ENCODE measurements around the gene MACROH2A2. TPM values are rescaled to one million over a fixed set of nuclear protein-coding genes. Genes with fewer than 3 reads are reported as not detected.
"Not testable (repeated sequence)": the region's sequence is repeated elsewhere in the genome, so short reads cannot be mapped to it uniquely, and the experiment has no call there.

MACROH2A2 gene
- total RNA-seq, 1 experiment from 2014 or later: 47.4 TPM

DNA sequence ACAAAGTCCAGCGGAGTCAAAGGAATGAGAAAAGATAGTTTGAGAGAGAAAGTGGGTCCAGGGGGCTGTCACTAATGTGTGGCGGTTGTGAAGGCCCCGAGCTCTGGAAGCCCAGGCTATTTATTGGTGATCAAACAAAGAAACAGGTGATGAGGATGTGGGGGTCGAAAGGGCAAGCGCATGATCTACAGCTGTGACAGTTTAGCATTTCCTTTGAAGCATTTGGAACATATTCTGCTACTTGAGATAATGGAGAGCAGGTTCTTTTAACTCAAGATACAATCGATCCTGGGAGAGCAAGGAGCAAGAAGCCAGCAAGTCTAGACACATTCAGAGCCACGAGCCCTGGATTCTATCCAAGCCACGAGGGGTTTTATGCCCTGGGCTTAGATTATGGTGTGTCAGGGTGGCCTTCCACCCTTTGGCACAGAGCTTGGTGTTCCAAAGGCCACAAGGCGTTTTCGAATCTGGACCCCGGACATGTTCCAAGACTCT lies 48.5 kb downstream of the MACROH2A2 start:
- DNase-seq; H3K4me3 ChIP-seq (ENCODE audit: insufficient read depth, low read depth, low read length); H3K36me3 ChIP-seq (replicated peaks; ENCODE audit: control insufficient read depth, insufficient read depth, low read length): not testable (repeated sequence)

DNA sequence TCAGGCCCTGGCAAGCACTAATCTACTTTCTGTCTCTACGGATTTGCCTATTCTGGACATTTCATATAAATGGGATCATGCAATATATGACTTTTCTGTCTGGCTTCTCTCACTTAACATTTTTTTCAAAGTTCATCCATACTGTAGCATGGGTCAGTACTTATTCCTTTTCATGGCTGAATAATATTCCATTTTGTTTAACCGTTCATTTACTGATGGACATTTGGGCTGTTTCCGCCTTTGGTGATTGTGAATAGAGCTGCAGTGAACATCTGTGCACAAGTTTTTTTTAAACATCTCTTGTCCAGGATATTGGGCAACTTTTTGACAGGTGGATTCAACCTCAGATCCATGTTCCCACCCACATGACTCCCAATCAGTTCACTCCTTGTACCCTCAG lies 49.0 kb downstream of the MACROH2A2 start:
- no peak for DNase-seq
- Histone ChIP-seq H3K4me3 (ENCODE audit: insufficient read depth, low read depth, low read length) (no peak overlapping the region), H3K36me3 (replicated peaks; ENCODE audit: control insufficient read depth, insufficient read depth, low read length) (no peaks in the 10 kb centered on the region), H3K27me3 (ENCODE audit: control insufficient read depth, insufficient read depth, low read length) (no peaks in the 10 kb centered on the region)

More for the DNA sequence above, 48.5 kb downstream of the MACROH2A2 start:
- not testable (repeated sequence) for H3K27me3 ChIP-seq (ENCODE audit: control insufficient read depth, insufficient read depth, low read length)

DNA sequence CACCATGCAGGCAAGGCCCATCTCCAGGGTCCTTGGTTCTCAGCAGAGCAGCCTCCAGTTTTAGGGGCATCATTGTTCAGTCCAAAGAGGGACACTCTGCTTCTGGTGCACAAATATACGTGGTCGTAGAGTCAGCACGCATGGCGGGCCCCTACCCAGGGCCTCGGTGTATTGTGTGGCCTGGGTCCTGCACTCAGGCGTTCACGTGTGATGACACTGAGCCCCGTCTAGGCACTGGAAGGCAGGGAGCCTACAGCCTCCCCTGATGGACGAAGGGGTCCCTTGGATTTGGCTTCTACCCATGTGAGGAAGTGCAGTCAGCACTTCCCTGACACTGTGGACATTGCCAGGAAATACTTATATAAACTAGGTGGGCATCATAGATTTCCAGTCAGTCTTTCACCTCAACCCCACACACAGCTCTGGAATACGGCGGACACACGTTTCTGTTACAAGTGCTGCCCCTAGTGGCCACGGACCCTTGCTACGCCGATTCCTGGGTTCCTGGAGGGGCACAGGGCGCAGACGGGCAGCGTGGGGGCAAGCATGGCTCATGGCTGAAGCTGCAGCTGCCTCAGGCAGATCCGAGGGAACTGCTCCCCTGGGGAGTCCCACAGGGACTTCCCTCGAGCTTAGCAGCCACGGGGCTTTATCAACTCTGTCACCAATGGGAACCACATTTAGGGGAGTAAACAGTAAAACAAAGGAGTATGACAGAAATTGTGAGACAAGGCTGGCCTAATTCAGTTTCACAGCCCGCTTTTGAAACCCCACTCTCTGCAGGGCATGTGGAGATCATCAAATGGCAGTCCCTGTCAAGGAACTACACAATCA lies 54.5 kb downstream of the MACROH2A2 start:
- Histone ChIP-seq H3K36me3 (replicated peaks; ENCODE audit: control insufficient read depth, insufficient read depth, low read length) (no peaks in the 10 kb centered on the region), H3K4me3 (ENCODE audit: insufficient read depth, low read depth, low read length) (no peak overlapping the region)
- peak; percentile 87 for DNase-seq

DNA sequence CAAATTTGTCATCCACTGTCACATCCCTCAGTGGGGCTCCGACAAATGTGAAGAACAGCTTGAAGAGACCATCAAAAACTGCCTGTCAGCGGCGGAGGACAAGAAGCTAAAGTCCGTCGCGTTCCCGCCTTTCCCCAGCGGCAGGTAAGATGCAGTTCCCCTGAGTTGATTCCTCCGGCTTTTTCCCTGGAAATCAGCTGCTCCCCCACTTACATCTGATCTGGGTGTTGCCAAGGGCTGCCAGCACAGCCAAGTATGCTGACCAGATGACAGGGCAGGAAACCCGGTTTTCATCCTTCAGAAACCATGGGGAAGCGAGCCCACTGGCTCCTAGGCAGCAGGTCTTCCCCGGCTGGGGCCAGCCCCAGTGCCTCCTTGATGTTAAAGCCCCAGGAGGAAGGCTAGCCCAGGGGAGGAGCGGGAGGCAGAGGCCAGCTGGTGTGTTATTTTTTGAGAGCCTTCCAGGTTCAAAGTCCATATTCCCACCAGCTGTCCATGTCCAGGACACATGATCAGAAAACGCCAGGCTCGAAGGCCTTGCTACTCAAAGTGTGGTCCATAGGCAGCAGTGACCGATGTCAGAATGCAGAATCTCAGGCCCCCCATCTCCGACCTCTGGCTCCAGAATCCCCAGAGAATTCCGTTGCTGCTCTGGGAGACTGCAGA lies 56.6 kb downstream of the MACROH2A2 start:
- DNase-seq: no peak
- no peak overlapping the region for H3K4me3 ChIP-seq (ENCODE audit: insufficient read depth, low read depth, low read length)
- H3K27me3 ChIP-seq (ENCODE audit: control insufficient read depth, insufficient read depth, low read length): no peaks in the 10 kb centered on the region
- no peaks in the 10 kb centered on the region; the same call in 1 of the 2 replicates for H3K36me3 ChIP-seq (replicated peaks; ENCODE audit: control insufficient read depth, insufficient read depth, low read length)

More for the DNA sequence above, 54.5 kb downstream of the MACROH2A2 start:
- H3K27me3 ChIP-seq (ENCODE audit: control insufficient read depth, insufficient read depth, low read length): no peaks in the 10 kb centered on the region

DNA sequence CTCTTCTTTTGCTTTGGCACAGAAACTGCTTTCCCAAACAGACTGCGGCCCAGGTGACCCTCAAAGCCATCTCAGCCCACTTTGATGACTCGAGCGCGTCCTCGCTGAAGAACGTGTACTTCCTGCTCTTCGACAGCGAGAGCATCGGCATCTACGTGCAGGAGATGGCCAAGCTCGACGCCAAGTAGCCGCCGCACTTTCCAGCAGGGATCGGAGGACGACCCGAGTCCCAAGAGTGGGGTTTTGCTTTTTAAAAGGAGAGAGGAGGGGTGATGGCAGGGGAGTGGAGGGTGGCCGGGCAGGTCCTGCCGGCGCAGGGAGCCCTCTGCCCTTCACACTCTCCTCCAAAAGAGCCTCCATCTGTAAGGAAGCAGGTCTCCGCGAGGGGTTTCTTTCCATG lies 58.9 kb downstream of the MACROH2A2 start:
- H3K4me3 ChIP-seq (ENCODE audit: insufficient read depth, low read depth, low read length): no peak overlapping the region
- DNase-seq: no peak
- no peaks in the 10 kb centered on the region; the same call in none of the 2 replicates for H3K36me3 ChIP-seq (replicated peaks; ENCODE audit: control insufficient read depth, insufficient read depth, low read length)
- H3K27me3 ChIP-seq (ENCODE audit: control insufficient read depth, insufficient read depth, low read length): no peaks in the 10 kb centered on the region

DNA sequence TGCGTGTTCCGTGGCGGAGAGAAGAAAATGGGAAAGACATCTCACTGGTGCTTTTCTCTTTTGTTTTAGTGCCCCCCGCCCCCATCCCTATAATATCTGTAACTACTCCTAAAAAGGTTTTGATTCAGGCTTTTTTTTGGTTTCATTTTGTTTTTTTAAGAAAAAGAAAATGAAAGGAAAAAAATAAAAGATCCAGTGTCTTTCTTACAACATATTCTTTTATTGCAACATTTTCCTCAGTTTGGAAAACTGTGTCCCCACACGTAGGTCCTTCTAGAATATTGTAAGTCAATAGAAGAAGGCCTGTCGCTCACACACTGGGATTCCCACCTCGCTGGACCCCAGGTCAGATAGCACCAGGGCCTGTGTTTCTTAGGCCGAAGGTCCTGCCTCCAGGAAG lies 59.4 kb downstream of the MACROH2A2 start:
- DNase-seq: no peak
- Histone ChIP-seq H3K4me3 (ENCODE audit: insufficient read depth, low read depth, low read length) (no peak overlapping the region), H3K36me3 (replicated peaks; ENCODE audit: control insufficient read depth, insufficient read depth, low read length) (no peaks in the 10 kb centered on the region; the same call in none of the 2 replicates), H3K27me3 (ENCODE audit: control insufficient read depth, insufficient read depth, low read length) (no peaks in the 10 kb centered on the region)

DNA sequence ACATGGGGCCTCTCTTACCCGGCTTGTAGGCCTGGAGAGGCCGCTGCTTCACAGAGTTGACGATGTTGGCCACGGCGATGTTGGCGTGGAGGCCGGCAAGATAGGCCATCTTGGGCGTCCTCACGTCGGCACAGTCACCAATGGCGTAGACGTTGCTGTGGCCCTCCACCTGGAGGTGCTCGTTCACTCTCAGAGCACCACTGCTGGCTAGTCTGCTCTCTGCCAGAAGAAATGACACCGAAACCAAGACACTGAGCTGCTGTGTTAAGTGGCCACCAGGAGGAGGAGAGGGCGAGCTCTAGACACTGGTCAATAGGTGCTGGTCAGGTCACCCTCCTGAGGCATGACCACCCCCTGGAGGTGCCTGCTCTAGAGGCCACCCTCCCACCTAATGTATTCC lies 62.3 kb downstream of the MACROH2A2 start:
- Histone ChIP-seq H3K27me3 (ENCODE audit: control insufficient read depth, insufficient read depth, low read length) (no peaks in the 10 kb centered on the region), H3K4me3 (ENCODE audit: insufficient read depth, low read depth, low read length) (no peak overlapping the region), H3K36me3 (replicated peaks; ENCODE audit: control insufficient read depth, insufficient read depth, low read length) (no peaks in the 10 kb centered on the region; the same call in none of the 2 replicates)
- DNase-seq: no peak

DNA sequence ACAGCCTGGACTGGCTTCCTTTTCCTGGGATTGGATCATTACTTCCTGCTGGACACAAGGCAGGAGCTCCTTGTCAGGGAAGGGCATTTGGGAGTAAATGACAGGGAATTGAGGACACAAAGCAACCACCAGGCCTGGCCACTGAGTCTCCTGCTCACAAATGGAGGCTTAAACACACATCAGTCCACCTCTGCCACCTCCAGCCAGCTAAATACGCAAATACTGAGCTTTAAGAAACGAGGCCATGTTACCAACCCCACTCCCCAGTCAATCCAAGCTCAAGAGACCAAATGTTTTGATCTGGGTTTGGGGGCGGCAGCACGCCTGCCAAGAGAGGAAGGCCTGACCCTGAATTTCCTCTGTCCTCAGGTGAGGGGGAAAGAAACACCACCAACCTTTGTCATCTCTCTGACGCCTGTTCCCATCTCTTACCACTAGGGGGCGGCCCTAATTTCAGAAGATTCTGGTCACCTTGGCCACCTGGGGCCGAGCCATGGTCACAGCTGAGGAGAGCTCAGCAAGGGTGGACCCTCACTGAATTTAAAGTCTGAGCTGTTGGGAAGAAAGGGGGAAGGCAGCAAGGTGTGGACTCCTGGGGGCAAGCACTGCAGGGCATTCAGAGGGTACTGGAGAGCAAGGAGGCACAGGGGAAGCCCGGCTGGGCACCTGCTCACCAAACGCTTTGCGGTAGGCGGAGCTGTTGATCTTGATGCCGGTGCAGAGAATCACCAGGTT lies 63.5 kb downstream of the MACROH2A2 start:
- H3K27me3 ChIP-seq (ENCODE audit: control insufficient read depth, insufficient read depth, low read length): no peaks in the 10 kb centered on the region
- no peaks in the 10 kb centered on the region; the same call in none of the 2 replicates for H3K36me3 ChIP-seq (replicated peaks; ENCODE audit: control insufficient read depth, insufficient read depth, low read length)
- DNase-seq: peak; percentile 92
- no peak overlapping the region for H3K4me3 ChIP-seq (ENCODE audit: insufficient read depth, low read depth, low read length)

DNA sequence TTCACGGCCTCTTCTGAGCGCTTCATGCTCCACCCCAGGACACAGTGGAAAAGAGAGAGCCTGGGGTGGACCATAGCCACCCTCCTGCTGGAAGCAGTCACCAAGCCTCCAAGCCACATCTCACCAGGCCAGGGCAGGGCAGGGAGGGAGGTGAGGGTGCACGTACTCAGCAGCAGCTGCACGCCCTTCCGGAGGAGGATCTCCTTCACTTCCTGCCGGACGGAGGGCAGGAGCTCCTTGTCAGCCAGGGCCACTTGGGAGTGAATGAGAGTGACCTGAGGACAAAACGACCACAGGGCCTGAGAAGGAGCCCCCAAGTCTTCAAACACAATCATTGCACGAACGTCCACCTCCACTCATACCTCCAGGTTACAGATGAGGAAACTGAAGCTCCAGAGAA lies 65.0 kb downstream of the MACROH2A2 start:
- H3K27me3 ChIP-seq (ENCODE audit: control insufficient read depth, insufficient read depth, low read length): no peaks in the 10 kb centered on the region
- H3K4me3 ChIP-seq (ENCODE audit: insufficient read depth, low read depth, low read length): no peak overlapping the region
- H3K36me3 ChIP-seq (replicated peaks; ENCODE audit: control insufficient read depth, insufficient read depth, low read length): no peaks in the 10 kb centered on the region; the same call in none of the 2 replicates
- no peak for DNase-seq

DNA sequence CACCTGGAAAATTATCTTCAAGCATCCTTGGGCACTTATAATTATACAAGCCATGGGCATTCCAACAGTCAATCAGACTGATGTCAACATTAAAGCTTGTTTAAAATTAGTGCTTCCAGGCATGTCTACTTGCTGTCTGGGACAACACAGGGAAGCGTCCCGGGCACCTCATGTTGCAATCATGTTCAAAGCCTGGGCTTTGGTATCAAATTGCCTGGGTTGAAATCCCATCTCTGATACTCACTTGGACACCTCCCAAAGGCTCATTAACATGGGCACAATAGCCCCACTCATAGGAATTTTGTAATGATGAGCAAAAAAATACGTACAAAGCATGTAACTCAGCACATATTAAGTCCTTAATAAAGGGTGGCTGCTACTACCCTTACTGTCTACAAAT lies 65.5 kb downstream of the MACROH2A2 start:
- no peak for DNase-seq
- Histone ChIP-seq H3K27me3 (ENCODE audit: control insufficient read depth, insufficient read depth, low read length) (no peaks in the 10 kb centered on the region), H3K4me3 (ENCODE audit: insufficient read depth, low read depth, low read length) (no peak overlapping the region), H3K36me3 (replicated peaks; ENCODE audit: control insufficient read depth, insufficient read depth, low read length) (no peaks in the 10 kb centered on the region; the same call in none of the 2 replicates)

DNA sequence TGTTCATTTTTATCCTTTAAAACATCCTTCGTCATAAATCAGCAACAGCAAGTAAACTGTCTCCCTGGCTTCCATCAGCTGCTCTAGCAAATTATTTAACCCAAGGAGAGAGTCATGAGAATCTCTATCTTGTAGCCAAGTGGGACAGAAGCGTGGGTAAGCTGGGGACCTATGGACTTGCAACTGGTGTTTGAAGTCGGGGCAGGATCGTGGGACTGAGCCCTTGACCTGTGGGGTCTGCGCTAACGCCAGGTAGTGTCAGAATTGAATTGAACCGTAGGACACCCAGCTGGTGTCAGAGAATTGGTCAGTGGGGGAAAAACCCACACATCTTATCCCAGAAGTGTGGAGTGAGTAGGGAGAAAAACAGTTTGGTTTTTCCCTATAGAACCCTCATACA lies 66.6 kb downstream of the MACROH2A2 start:
- no peak for DNase-seq
- H3K36me3 ChIP-seq (replicated peaks; ENCODE audit: control insufficient read depth, insufficient read depth, low read length): no peaks in the 10 kb centered on the region; the same call in none of the 2 replicates
- H3K27me3 ChIP-seq (ENCODE audit: control insufficient read depth, insufficient read depth, low read length): no peaks in the 10 kb centered on the region
- H3K4me3 ChIP-seq (ENCODE audit: insufficient read depth, low read depth, low read length): no peak overlapping the region

DNA sequence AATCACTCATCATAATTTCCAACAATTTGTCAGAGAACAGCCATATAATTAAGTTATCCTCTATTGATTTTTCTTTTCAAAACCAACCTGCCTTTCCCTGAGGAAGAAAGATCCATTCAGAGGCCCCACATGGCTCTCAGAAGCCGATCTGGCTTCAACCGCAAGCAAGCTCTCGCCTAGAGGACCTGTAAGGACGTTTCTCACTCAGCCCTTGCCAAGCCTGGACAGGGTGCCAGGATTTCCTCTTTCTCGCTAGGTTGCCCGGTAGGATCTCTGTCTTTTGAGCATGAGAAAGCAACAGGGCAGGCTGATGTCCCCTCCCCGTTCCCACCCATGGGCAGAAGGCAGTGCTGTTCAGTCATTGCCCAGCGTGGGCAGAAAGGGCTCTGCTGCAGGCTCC lies 67.0 kb downstream of the MACROH2A2 start:
- H3K4me3 ChIP-seq (ENCODE audit: insufficient read depth, low read depth, low read length): no peak overlapping the region
- no peaks in the 10 kb centered on the region; the same call in none of the 2 replicates for H3K36me3 ChIP-seq (replicated peaks; ENCODE audit: control insufficient read depth, insufficient read depth, low read length)
- H3K27me3 ChIP-seq (ENCODE audit: control insufficient read depth, insufficient read depth, low read length): no peaks in the 10 kb centered on the region
- DNase-seq: no peak

DNA sequence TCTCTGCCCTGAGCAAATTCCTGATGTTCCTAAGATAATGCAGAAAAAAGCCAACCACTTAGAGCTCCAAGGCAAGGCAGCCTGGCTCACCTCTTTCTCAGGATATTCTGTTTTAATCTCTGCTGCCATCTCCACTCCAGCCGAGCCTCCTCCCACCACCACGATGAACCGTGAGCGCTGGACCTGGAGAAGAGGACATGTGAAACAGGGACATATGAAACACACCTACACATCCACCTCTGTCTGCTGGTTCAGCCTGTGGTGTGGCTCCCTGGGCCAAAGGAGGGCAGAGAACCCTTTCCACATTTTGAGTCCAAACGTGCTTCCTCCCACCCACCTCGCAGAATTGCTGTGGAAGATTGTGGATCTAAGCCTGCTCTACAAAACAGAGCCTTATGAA lies 67.8 kb downstream of the MACROH2A2 start:
- DNase-seq: no peak
- H3K4me3 ChIP-seq (ENCODE audit: insufficient read depth, low read depth, low read length): no peak overlapping the region
- no peaks in the 10 kb centered on the region for H3K27me3 ChIP-seq (ENCODE audit: control insufficient read depth, insufficient read depth, low read length)
- no peaks in the 10 kb centered on the region; the same call in 1 of the 2 replicates for H3K36me3 ChIP-seq (replicated peaks; ENCODE audit: control insufficient read depth, insufficient read depth, low read length)

DNA sequence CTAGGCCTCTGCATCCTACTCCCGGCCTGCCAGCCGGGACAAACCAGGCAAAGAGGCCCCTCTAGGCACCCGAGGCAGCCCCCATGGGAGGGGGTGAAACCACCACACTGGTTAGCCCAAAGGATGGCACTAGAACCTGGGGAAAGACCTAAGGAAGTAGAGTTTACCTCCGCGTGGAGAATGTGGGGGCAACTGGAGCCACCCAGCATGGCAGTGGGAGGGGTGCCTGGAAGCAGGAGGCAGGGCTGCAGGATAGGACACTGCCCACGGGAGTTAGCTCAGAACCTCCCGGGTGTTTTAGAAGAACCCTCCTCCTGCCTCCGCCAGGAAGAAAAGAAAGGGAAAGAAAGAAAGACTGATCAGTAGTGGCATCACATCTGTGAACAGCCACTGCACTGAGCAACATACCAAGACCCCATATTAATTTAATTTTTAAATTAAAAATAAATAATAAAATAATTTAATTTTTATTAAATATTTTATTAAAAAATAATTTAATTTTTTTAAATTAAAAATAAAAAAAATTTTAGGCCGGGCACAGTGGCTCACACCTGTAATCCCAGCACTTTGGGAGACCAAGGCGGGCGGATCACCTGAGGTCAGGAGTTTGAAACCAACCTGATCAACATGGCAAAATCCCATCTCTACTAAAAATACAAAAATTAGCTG lies 68.8 kb downstream of the MACROH2A2 start:
- Histone ChIP-seq H3K36me3 (replicated peaks; ENCODE audit: control insufficient read depth, insufficient read depth, low read length) (no peaks in the 10 kb centered on the region; the same call in 1 of the 2 replicates), H3K27me3 (ENCODE audit: control insufficient read depth, insufficient read depth, low read length) (no peaks in the 10 kb centered on the region), H3K4me3 (ENCODE audit: insufficient read depth, low read depth, low read length) (no peak overlapping the region)
- DNase-seq: no peak

All from H7 (cell line).